ENCODE data around the gene MALT1. TPM values are rescaled to one million over a fixed set of nuclear protein-coding genes. Genes with fewer than 3 reads are reported as not detected.
"Not testable (repeated sequence)": the region's sequence is repeated elsewhere in the genome, so short reads cannot be mapped to it uniquely, and the experiment has no call there.

Gene MALT1
- total and polyA plus RNA-seq, 2 experiments from 2014 or later, result 5.2 to 18.8 TPM

DNA sequence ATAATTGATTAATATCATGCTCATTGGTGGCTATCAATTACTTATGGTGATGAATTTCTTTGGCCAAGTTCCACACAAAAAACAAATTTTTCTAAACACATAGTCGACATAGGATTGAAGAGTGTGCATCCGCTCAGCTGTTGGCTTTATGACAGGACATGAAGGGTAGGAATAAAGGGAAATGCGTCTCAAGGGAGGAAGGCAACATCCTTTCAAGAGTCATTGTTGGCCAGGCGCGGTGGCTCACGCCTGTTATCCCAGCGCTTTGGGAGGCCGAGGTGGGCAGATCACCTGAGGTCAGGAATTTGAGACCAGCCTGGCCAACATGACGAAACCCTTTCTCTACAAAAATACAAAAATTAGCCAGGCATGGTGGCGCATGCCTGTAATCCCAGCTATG lies 20.4 kb upstream of the MALT1 start:
- H3K4me3 Mint-ChIP-seq; H3K4me1 ChIP-seq (ENCODE audit: insufficient read depth); H3K27ac Mint-ChIP-seq; H2AFZ ChIP-seq; H3K4me3 ChIP-seq; ATAC-seq; H3K79me2 ChIP-seq (replicated peaks; ENCODE audit: insufficient read depth); H3F3A ChIP-seq (replicated peaks; ENCODE audit: low read depth); H4K20me1 ChIP-seq (replicated peaks; ENCODE audit: insufficient read depth); H3K4me2 ChIP-seq; H3K27me3 ChIP-seq (ENCODE audit: insufficient read depth); H3K9me2 ChIP-seq (ENCODE audit: insufficient read depth); H3K27ac ChIP-seq (ENCODE audit: low read depth); H3K9me3 Mint-ChIP-seq; H3K27me3 Mint-ChIP-seq (ENCODE audit: insufficient read depth, low read depth, poor library complexity); H3K36me3 Mint-ChIP-seq (ENCODE audit: low read depth); H3K36me3 ChIP-seq (ENCODE audit: insufficient read depth); DNase-seq (ENCODE audit: low spot score): not testable (repeated sequence)
- peaks cover 12% of the 10 kb centered on the region; the same call in 2 of the 3 replicates for H3K4me1 Mint-ChIP-seq

DNA sequence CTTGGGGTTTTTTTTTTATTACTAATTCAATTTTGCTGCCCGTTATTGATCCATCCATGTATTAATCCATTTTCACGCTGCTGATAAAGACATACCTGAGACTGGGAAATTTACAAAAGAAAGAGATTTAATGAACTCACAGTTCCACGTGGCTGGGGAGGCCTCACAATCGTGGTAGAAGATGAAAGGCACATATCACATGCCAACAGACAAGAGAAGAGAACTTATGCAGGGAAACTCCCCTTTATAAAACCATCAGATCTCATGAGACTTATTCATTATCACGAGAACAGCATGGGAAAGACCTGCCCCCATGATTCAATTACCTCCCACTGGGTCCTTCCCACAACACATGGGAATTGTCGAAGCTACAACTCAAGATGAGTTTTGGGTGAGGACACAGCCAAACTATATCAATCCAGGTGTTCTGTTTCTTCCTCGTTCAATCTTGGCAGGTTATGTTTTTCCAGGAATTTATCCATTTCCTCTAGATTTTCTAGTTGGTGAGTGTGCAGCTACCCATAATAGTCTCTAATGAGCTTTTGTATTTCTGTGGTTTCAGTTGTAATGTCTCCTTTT lies 18.0 kb upstream of the MALT1 start:
- H3K4me2 ChIP-seq, ATAC-seq: not testable (repeated sequence)

GRCh38 chr18:58653814-58654509 lies 17.3 kb upstream of the MALT1 start:
- no peaks in the 10 kb centered on the region for H3K27me3 Mint-ChIP-seq (ENCODE audit: insufficient read depth, low read depth, poor library complexity)
- H3K4me1 ChIP-seq (ENCODE audit: insufficient read depth), result no peaks in the 10 kb centered on the region
- H3F3A ChIP-seq (replicated peaks; ENCODE audit: low read depth), result no peaks in the 10 kb centered on the region
- no peaks in the 10 kb centered on the region for H3K9me2 ChIP-seq (ENCODE audit: insufficient read depth)
- H3K36me3 ChIP-seq (ENCODE audit: insufficient read depth), result no peaks in the 10 kb centered on the region
- TF ChIP-seq EZH2 (IDR thresholded peaks at IDR 0.05; ENCODE audit: low read depth, unreplicated experiment) (no peak), CREB1 (CRISPR knock-in tag; IDR thresholded peaks at IDR 0.05; ENCODE audit: low read depth) (no peak), EZH2phosphoT487 (IDR thresholded peaks at IDR 0.05; ENCODE audit: unreplicated experiment) (no peak)
- no peaks in the 10 kb centered on the region for H3K36me3 Mint-ChIP-seq (ENCODE audit: low read depth)
- H4K20me1 ChIP-seq (replicated peaks; ENCODE audit: insufficient read depth), result no peaks in the 10 kb centered on the region
- DNase-seq (ENCODE audit: low spot score), result no peak
- no peak overlapping the region for H3K27ac Mint-ChIP-seq
- no peak overlapping the region for H3K4me3 ChIP-seq
- peaks cover 5% of the 10 kb centered on the region; the same call in 1 of the 3 replicates for H3K4me1 Mint-ChIP-seq
- H2AFZ ChIP-seq, result no peak overlapping the region
- no peak overlapping the region for H3K27ac ChIP-seq (ENCODE audit: low read depth)
- H3K27me3 ChIP-seq (ENCODE audit: insufficient read depth), result no peaks in the 10 kb centered on the region
- no peak overlapping the region for H3K4me3 Mint-ChIP-seq
- ATAC-seq, result no peak
- H3K9me3 Mint-ChIP-seq, result no peaks in the 10 kb centered on the region
- H3K4me2 ChIP-seq, result no peak overlapping the region
- no peaks in the 10 kb centered on the region for H3K79me2 ChIP-seq (replicated peaks; ENCODE audit: insufficient read depth)

More for the DNA sequence above, 18.0 kb upstream of the MALT1 start:
- H3K36me3 Mint-ChIP-seq (ENCODE audit: low read depth); H3K9me2 ChIP-seq (ENCODE audit: insufficient read depth); H3K27me3 Mint-ChIP-seq (ENCODE audit: insufficient read depth, low read depth, poor library complexity); H3K36me3 ChIP-seq (ENCODE audit: insufficient read depth); DNase-seq (ENCODE audit: low spot score); H2AFZ ChIP-seq; H3K4me3 ChIP-seq; H3K4me1 ChIP-seq (ENCODE audit: insufficient read depth); H3K4me3 Mint-ChIP-seq; H3K79me2 ChIP-seq (replicated peaks; ENCODE audit: insufficient read depth); H3K27me3 ChIP-seq (ENCODE audit: insufficient read depth); H3K4me1 Mint-ChIP-seq; H4K20me1 ChIP-seq (replicated peaks; ENCODE audit: insufficient read depth); H3K9me3 Mint-ChIP-seq; H3K27ac ChIP-seq (ENCODE audit: low read depth); H3F3A ChIP-seq (replicated peaks; ENCODE audit: low read depth); H3K27ac Mint-ChIP-seq: not testable (repeated sequence)
